ENCODE measurements around the gene IDH2.

DNA sequence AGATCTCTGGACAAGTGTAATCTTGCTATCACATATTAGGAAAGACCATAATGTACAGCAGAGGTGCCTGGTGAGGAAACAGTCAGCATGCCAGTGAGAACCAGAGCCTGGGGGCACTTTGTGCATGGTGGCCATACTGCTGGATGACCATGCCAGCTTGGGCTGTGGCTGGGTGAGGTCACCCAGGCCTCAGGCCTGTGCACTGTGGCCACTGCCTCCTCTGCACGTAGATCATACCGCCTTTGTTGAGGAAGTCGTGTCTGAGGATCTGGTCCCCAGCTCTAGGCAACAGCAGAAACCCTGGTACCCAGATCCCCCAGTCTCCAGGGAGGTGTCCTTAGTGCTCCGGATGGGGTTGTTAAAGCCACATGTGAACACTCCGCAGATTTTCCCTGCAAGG, 62.3 kb downstream of the IDH2 start:
- TF ChIP-seq, protein P1, sequence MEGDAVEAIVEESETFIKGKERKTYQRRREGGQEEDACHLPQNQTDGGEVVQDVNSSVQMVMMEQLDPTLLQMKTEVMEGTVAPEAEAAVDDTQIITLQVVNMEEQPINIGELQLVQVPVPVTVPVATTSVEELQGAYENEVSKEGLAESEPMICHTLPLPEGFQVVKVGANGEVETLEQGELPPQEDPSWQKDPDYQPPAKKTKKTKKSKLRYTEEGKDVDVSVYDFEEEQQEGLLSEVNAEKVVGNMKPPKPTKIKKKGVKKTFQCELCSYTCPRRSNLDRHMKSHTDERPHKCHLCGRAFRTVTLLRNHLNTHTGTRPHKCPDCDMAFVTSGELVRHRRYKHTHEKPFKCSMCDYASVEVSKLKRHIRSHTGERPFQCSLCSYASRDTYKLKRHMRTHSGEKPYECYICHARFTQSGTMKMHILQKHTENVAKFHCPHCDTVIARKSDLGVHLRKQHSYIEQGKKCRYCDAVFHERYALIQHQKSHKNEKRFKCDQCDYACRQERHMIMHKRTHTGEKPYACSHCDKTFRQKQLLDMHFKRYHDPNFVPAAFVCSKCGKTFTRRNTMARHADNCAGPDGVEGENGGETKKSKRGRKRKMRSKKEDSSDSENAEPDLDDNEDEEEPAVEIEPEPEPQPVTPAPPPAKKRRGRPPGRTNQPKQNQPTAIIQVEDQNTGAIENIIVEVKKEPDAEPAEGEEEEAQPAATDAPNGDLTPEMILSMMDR (IDR thresholded peaks at IDR 0.05), result no peak
- TF ChIP-seq POLR2A (IDR thresholded peaks at IDR 0.05), result no peak

All from esophagus squamous epithelium (tissue), 4 donors.